ENCODE measurements around the gene FADS6.

FADS6 gene

GRCh38 chr17:74936470-74936799, 43.0 kb upstream of the FADS6 start:
- TF ChIP-seq, protein P1, sequence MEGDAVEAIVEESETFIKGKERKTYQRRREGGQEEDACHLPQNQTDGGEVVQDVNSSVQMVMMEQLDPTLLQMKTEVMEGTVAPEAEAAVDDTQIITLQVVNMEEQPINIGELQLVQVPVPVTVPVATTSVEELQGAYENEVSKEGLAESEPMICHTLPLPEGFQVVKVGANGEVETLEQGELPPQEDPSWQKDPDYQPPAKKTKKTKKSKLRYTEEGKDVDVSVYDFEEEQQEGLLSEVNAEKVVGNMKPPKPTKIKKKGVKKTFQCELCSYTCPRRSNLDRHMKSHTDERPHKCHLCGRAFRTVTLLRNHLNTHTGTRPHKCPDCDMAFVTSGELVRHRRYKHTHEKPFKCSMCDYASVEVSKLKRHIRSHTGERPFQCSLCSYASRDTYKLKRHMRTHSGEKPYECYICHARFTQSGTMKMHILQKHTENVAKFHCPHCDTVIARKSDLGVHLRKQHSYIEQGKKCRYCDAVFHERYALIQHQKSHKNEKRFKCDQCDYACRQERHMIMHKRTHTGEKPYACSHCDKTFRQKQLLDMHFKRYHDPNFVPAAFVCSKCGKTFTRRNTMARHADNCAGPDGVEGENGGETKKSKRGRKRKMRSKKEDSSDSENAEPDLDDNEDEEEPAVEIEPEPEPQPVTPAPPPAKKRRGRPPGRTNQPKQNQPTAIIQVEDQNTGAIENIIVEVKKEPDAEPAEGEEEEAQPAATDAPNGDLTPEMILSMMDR (conservative IDR thresholded peaks at IDR 0.05; ENCODE audit: low read depth, low read length), result no peak
- no peak overlapping the region for H3K4me3 ChIP-seq (ENCODE audit: low read depth, low read length)
- no peak for DNase-seq (ENCODE audit: low read depth)

GRCh38 chr17:74935585-74936469, 42.4 kb upstream of the FADS6 start, which contains the start of gene OTOP3:
TSS of gene OTOP3 (plus strand) at chr17:74935898. CDS start at chr17:74935922, 24 bp downstream.
- TF ChIP-seq, protein P1 (conservative IDR thresholded peaks at IDR 0.05; ENCODE audit: low read depth, low read length), result no peak
- no peak within 1 kb of the TSS for H3K4me3 ChIP-seq (ENCODE audit: low read depth, low read length)
- DNase-seq (ENCODE audit: low read depth), result no peak

DNA sequence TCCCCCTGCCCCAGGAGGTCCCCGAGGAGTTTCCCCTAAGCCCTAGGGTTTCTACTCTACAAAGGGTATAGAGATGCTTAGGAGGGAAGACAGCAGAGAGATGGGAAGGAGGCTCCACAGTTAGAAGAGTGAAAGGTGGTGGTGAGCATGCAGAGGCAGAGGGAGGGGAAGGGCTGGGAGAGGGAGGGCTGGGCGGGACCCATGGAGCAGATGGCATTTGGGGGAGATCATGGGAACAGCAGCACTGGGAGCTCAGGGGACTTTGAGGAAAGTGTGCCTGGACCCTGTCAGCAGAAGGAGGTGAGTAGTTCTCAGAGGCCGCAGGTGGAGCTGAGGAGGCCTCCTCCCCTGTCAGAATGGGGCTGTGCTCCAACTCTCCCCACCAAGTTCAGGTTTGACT, 41.6 kb upstream of the FADS6 start:
- DNase-seq (ENCODE audit: low read depth), result no peak
- H3K4me3 ChIP-seq (ENCODE audit: low read depth, low read length), result no peak overlapping the region
- TF ChIP-seq, protein P1 (conservative IDR thresholded peaks at IDR 0.05; ENCODE audit: low read depth, low read length), result no peak

DNA sequence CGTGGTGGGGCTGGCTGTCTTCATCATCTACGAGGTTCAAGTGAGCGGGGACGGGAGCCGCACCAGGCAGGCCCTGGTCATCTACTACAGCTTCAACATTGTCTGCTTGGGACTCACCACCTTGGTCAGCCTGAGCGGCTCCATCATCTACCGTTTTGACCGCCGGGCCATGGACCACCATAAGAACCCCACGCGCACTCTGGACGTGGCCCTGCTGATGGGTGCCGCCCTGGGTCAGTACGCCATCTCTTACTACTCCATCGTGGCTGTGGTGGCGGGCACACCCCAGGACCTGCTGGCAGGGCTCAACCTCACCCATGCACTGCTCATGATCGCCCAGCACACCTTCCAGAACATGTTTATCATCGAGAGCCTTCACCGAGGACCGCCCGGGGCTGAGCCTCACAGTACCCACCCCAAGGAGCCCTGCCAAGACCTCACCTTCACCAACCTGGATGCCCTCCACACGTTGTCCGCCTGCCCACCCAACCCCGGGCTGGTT, 37.2 kb upstream of the FADS6 start:
- H3K4me3 ChIP-seq (ENCODE audit: low read depth, low read length), result no peak overlapping the region

GRCh38 chr17:74928786-74929185, 35.4 kb upstream of the FADS6 start:
- no peak overlapping the region for H3K4me3 ChIP-seq (ENCODE audit: low read depth, low read length)
- no peak for DNase-seq (ENCODE audit: low read depth)
- TF ChIP-seq, protein P1 (conservative IDR thresholded peaks at IDR 0.05; ENCODE audit: low read depth, low read length), result no peak

More for the DNA sequence above, 37.2 kb upstream of the FADS6 start:
- TF ChIP-seq, protein P1 (conservative IDR thresholded peaks at IDR 0.05; ENCODE audit: low read depth, low read length), result no peak
- DNase-seq (ENCODE audit: low read depth), result no peak

GRCh38 chr17:74925242-74925641, 31.8 kb upstream of the FADS6 start:
- H3K4me3 ChIP-seq (ENCODE audit: low read depth, low read length), result no peak overlapping the region
- TF ChIP-seq, protein P1 (conservative IDR thresholded peaks at IDR 0.05; ENCODE audit: low read depth, low read length), result no peak
- no peak for DNase-seq (ENCODE audit: low read depth)
